Measurements from ENCODE around the gene UBAC2.
"Not testable (repeated sequence)": the region's sequence is repeated elsewhere in the genome, so short reads cannot be mapped to it uniquely, and the experiment has no call there.

Gene UBAC2

GRCh38 chr13:99382428-99383133, 181.9 kb downstream of the UBAC2 start:
- DNase-seq: peak; percentile 62

- no peak for DNase-seq
These were observed 182.9 kb downstream of the UBAC2 start for GRCh38 chr13:99383511-99383921.

GRCh38 chr13:99383946-99384345, 183.3 kb downstream of the UBAC2 start:
- DNase-seq: peak; percentile 49

GRCh38 chr13:99384468-99384867, 183.8 kb downstream of the UBAC2 start:
- peak; percentile 72 for DNase-seq

GRCh38 chr13:99385161-99385560, 184.5 kb downstream of the UBAC2 start:
- DNase-seq: no peak

DNA sequence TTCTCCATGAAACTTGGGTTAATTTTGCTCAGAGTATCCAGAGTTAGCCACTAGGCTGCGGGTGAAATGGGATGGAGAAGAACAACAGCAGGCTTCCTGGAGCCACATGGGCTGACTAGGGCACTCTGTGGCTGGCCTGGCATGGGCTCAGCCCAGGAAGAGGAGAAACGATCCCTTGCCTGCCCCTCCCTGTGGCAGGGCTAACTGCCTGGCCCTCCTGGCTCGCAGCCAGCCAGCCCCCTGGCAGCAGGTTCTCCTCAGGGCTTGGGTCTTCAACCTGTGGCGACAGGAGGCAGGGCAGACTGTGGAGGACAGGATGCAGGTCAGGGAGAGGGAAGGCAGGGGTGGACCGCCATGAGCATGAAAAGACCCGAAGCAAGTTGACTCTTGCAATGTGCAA, 185.3 kb downstream of the UBAC2 start:
- DNase-seq: no peak

- no peak for DNase-seq
These were observed 185.8 kb downstream of the UBAC2 start for GRCh38 chr13:99386495-99386894.

DNA sequence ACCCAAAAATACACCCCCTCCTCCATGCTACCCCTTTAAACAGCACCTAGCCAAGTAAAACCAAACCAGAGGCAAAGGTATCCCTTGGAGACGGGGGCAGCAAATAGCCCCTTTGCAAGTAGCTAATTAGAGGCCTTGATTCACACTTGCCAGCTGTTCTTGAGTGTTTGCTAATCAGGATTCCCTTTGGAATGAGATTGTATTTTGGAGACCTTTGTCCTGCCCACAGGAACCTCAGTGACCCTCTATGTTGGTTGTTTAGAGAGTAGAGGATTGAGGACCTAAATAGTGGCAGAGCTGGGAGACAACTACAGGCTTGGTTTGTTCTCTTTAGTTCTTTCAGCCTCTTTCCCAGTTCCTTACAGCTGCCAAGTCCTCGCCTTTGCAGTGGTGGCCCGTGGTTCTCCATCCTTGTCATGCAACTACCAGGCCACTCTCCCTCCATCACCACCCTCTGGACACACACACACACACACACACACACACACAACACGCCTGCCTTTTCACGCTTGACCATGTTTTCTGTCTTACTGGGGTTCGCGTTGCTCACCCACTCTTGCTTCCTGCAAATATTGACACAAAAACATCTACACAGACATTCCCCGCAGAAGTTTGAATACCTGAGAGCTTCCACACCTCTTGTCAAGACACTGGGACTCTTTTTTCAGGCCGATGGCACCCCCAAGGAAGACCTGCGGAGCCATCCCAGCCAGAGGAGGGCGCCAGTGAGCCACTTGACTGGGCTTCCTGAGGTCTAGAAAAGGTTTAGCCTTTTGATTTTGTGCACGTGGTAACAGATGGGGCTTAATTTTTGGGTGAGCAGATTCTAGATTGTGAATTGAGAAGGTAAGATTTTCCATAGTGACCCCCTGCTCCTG, 186.5 kb downstream of the UBAC2 start:
- DNase-seq: peak; percentile 77

DNA sequence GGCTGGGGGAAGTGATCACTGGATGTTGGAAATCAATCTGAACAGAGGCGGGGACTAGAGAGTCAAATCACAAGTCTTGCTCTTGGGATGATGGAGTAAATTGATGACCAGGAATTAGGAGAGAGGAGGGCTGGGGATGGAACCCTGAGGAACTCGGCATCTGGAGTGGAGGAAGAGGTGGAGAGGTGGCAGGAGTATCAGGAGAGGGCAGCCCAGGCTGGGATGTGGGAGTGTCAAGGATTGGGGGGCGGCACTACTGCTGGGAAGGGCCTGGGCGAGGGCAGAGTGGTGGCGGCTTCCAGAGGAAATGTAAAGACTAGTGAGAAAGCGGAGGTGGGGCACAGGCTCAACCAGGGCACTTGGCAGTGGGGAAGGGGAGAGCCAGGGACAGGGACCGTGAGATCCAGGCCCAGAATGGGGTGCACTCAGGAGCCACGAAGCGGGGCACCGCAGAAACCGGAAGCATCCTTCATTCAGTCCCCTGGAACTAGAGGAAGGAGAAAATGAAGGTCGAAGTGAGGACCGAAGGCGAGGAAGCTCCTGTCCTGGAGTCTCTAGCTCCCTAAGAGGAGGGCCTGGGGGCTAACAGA, 187.8 kb downstream of the UBAC2 start:
- no peak for DNase-seq

GRCh38 chr13:99389094-99389493, 188.4 kb downstream of the UBAC2 start:
- DNase-seq: not testable (repeated sequence)

DNA sequence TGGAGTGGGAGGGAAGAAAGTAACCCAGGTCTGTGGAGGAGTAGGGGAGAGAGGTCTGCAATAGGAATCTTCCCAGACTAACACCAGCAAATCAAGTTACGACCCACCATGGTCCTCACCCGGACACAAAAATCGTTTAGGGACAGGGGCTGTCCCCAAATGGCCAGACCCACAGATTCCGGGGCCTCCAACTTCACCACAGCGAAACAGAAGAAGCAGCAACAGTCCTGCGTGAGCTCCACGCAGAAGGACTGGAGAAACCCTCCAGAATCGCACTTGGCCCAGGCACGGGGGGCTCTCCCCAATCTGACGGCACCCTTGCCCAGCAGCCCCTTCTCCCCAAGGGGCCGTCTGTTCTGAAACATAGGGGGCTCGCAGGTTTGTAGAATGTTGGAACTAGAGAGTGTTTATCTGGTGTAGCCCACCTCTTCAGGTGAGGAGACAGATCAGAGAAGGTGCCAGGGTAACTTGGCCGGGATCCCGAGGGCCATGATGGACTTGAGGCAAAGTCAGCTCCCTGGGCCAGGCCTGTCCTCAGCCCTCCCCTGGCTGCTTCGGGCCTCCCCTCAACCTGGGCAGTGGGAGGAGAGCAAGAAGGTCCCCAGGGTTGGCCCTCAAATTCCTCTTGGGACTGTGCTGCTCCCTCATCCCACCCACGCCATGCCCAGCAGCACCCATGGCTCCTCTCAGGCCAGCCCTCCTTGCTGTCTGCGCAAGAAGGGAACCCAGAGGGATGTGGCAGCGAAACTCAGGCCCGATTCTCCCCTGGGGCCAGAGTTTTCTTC, 189.1 kb downstream of the UBAC2 start:
- no peak for DNase-seq

- no peak for DNase-seq
These were observed 189.9 kb downstream of the UBAC2 start for GRCh38 chr13:99390601-99391000.

GRCh38 chr13:99391781-99392469, 191.3 kb downstream of the UBAC2 start:
- no peak for DNase-seq

- no peak for DNase-seq
These were observed 191.9 kb downstream of the UBAC2 start for GRCh38 chr13:99392470-99393135.

DNA sequence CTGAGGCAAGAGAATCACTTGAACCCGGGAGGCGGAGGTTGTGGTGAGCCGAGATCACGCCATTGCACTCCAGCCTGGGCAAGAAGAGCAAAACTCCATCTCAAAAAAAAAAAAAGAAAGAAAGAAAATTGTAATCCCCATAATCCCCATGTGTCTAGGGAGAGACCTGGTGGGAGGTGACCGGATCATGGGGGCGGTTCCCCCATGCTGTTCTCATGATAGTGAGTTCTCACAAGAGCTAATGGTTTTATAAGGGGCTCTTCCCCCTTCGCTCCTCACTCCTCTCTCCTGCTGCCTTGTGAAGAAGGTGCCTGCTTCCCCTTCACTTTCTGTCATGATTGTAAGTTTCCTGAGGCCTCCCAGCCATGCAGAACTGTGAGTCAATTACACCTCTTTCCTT, 192.7 kb downstream of the UBAC2 start:
- DNase-seq: not testable (repeated sequence)

DNA sequence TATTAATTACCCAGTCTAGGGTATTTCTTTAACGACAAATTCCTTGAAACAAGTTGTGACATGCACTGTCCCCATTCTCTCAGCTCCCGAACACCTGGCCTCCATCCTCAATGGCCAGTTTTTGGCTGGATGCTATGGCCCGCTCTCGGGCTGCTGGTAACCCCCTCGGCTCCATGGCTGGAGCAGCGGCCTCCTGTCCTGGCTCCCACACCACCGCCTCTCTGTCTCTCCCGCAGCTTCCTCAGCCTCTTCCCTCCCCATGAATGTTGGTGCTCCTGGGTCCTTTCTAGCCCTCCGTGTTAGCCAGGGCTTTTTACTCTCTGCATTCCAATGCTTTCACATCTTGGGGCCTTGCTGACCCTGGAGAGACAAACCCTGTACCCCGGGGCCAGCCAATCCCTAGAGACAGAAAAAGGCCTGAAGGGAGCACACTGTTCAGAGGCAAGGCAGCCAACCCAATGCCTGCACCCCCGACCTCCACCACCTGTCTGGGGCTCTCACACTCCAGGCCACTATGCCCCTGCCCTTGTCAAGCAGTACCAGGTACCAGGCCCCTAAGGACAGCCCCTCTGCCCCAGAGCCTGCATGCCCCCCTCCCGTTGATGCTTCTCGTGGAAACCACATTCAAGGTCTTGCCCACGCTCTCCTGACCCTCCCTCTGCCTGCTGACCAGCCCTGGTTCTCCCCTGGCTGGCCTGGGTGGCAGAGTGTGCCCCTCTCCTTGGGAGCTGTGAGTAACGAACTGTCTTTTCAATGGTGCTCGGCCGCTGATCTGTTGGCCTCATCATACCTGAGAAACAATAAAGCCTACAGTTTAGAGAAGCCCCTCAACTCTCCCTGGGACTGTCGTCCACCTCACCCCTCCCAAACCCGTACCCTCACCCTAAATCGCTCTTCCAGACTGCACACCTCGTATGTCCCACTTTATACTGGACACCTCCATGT, 193.4 kb downstream of the UBAC2 start:
- DNase-seq: no peak

- no peak for DNase-seq
These were observed 194.8 kb downstream of the UBAC2 start for GRCh38 chr13:99395436-99395835.

DNA sequence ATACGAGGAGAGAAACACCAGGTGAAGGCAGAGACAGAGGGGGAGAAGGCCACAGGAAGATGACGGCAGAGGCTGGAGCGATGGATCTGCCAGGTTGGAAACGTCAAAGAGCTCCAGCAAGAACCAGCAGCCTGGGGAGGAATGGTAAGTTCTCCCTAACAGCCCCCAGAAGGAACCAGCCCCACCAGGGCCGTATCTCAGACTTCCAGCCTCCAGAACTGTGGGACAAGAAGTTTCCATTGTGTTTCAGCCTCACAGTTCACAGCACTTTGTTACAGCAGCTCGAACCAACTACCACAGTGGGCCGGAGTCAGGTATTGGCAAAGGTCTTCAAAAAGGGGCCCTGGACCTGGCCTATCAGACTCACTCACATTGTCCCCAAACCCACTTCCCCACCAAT, 195.8 kb downstream of the UBAC2 start:
- DNase-seq: no peak

GRCh38 chr13:99398071-99398470, 197.4 kb downstream of the UBAC2 start:
- DNase-seq: no peak

DNA sequence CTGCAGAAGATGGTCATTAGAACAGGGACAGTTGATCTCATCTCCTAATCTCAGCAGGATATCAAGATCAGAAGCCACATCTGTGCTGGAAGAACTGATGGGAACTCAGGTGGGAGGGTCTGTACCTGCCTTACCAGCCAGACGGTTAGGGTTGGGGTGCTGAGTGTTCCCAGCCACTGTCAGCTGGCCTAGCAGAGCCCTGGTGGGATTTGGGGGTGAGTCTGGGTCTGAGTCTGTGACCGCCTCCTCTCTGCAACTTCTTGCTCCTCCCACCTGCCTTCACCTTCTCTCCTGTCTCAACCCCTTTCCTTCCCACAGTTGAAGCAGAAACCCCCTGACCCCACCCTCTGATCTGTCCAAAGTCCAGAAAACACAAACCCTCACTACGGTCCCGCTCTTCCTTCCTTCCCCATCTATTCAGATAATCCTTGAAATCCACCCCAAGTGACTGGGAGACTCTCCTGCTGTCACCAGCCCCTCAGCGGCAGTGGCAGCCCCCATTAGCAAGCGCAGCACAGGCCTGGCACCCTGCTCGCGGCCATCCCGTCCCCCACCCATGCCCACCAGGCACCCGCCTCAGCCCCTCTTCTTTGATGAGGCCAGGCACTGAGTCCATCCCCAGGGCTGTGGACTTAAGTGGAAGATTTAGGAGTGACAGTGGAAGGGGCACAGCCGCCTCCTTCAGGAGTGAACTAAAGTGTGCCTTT, 198.4 kb downstream of the UBAC2 start:
- DNase-seq: no peak

All from central memory CD4-positive, alpha-beta T cell (primary cell).